HG03095 (cell line): ENCODE data around the gene CCDC13.

Experiments used
- ATAC-seq: cut with Tn5 transposase; IDR thresholded peaks from one replicate; pipeline ENCODE4 v1.9.1; 2021; ENCODE audit warnings: moderate library complexity; ENCODE audit not compliant: unreplicated experiment

Gene CCDC13

DNA sequence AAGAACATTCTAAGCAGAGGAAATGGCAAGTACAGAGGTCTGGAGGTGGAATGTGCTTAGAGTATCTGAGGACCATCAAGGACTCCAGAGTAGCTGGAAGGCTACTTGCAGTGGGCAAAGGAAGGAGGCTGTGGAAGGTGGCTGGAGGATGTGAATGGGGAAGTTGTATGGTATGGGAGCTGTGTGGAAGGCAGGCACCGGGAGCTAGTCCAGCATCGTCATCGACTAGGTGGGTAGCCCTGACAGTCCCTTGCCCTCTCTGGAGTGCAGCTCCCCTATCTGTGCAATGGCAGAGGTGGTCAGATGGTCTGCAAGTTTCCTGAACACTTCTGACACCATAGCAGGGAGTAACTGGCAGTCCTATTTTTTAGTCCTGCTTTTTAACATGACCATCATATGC lies 19.3 kb downstream of the CCDC13 start:
- no peak for ATAC-seq

DNA sequence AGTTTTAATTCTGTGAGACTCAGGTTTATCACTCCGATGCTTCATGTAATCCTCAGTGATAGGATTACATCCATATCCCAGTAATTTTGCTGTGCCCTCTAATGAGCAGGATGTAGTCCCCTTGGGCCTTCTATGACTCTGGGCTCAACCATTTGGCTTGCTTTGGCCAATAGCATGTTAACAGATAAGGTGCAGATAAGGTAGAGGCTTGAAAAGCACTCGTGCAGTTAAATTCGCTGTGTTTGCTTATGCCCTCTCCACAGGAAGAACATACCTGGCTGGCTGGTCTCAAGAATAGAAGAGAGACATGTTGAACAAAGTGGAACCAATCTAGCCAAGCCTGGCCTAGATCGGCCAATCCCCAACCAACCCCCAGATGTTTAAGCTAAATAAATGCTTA lies 20.1 kb downstream of the CCDC13 start:
- no peak for ATAC-seq

DNA sequence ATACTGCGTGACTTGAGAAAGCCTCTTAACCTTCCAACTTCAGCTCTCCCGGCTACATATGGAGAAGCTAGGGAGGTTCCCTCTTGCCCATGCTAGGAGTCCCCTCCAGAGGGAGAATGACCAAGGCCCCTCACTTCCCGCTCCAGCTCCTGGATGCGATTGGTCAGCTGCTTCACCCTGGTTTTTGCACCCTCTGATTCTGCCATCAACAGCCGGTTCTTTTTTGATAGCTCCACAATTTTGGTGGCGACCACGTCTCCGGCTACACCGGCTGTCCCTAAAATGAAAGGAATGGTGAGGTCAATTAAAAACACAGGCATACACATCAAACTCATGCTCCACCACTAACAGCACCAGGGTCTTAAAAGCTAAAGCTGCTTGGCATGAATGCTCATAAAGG lies 20.6 kb downstream of the CCDC13 start:
- ATAC-seq, result no peak

DNA sequence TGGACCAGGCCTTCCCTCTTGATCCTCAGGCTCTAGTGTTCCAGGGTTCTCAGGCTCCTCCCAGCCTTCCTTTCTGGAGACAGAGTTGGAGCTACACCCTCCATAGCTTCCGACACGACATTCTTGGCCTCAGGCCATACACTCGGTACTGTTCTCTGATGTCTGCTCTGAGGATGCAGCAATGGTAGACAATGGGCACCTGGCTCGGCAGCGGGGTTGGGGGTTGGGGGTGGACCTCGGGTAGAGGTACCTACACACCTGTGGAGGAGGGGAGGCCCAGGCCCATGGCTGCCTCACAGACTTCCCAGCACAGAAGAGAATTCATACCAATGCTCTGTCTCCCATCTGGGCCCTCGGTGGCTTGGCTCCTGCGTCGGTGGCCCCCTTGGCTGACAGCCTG lies 21.4 kb downstream of the CCDC13 start:
- no peak for ATAC-seq

- ATAC-seq, result no peak
Observed at GRCh38 chr3:42750834-42751233, 22.2 kb downstream of the CCDC13 start.

GRCh38 chr3:42749753-42750231 lies 23.3 kb downstream of the CCDC13 start:
- no peak for ATAC-seq

- no peak for ATAC-seq
Observed at GRCh38 chr3:42749025-42749752, 23.9 kb downstream of the CCDC13 start.

DNA sequence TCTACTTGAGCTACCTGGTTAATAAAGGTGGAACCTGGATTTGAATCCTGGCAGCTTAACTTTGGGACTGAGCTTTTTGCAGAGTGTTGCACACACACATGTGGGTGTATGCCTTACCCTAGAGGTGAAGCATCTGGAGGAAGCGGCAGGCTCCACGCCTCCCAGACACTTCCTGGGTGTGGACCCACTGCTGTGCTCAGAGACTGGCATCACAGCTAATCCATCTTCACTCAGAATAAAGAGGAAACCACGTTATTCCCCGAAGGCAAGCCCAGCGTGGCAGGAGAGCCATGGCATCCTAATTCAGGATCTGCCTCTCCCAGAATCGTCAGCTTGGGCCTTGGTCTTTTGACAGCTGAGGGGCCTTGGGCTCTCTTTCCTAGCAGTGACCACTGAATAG lies 25.5 kb downstream of the CCDC13 start:
- ATAC-seq, result no peak

DNA sequence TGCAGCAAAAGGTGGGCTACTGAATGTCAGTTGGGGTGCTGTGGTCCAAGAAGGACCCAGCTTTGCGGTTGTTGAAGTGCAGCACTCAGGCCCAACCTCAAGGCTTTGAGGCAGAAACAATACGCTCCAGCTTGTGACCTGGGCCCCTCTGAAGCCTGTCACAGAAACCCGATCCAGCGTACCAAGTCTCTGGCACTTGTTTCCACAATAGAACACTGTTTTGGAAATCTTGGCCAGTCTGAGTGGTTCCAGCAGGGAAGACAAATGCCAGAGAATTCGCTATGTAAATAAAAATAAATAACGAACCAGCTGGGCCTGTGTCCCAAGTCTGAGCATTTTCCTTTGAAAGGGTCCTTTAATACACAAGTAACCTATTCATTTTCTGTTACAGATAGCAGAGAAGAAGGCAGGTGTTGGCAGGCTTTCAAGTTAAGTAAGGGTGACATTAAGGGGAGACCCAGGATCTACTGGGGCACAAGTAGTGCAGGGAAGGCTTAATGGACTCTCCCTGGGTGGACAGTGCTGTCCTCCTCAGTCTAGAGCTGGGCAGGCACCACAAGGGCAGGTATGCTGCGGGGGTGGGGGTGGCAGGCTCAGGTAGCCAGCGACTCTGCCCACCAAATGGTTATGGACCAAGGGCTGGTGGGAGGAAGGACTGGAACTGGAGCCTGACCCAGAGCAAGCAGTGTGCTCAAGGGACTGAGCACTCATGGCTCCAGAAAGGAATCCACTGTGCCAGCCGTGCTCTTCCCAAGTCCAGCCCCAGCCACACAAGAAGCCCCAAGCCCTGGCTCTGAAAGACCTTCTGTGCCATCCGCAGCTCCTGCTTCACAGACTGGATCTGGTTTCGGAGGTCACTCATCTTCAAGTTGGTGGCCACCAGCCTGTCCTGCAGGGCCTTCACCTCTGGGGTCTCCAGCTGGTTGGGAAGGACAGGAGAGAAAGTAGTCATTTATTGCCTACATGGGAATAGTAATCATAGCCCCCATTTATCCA lies 26.3 kb downstream of the CCDC13 start:
- ATAC-seq, result no peak

- ATAC-seq, result no peak
Observed at GRCh38 chr3:42745776-42746454, 27.1 kb downstream of the CCDC13 start.

GRCh38 chr3:42745291-42745745 lies 27.7 kb downstream of the CCDC13 start:
- no peak for ATAC-seq

- ATAC-seq, result no peak
Observed at GRCh38 chr3:42743204-42743995, 29.7 kb downstream of the CCDC13 start.

DNA sequence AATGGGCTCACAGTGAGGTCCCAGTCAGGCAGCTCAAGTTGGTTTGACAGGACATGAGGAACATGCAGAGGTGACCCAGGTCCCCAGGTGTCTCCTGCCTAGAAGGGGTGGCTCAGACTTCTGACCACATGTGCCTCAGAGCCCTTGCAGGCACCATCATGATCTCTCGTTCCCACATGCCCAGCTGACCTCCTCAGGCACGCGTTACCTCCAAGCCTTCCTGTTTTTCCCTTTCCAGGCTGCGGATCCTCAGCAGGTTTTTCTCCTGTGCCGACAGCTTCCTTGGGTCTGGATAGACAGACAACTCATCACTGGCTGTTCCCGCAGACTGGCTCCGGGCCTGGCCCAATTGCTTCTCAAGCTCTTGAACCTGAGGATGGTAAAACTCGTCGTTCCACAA lies 30.4 kb downstream of the CCDC13 start:
- ATAC-seq, result no peak

DNA sequence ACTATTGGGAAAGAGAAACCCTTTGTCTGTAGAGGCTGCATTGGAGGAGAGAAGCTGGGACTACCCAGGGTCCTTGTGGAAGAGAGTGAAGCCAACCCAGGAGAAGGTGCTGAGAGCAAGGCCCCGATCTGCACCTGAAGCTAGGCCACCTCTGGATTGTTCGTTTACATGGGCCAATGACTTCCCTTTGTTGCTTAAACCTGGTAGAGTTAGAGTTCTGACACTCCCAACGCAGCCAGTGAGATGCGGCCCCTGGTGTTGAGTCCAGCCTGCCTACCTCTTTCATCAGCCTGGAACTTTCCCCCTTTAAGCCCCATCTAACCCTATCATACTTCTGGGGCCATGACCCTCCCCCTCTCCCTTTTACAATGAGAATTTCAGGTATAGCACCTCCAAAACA lies 30.8 kb downstream of the CCDC13 start:
- ATAC-seq, result no peak

- ATAC-seq, result no peak
Observed at GRCh38 chr3:42741796-42742195, 31.3 kb downstream of the CCDC13 start.

DNA sequence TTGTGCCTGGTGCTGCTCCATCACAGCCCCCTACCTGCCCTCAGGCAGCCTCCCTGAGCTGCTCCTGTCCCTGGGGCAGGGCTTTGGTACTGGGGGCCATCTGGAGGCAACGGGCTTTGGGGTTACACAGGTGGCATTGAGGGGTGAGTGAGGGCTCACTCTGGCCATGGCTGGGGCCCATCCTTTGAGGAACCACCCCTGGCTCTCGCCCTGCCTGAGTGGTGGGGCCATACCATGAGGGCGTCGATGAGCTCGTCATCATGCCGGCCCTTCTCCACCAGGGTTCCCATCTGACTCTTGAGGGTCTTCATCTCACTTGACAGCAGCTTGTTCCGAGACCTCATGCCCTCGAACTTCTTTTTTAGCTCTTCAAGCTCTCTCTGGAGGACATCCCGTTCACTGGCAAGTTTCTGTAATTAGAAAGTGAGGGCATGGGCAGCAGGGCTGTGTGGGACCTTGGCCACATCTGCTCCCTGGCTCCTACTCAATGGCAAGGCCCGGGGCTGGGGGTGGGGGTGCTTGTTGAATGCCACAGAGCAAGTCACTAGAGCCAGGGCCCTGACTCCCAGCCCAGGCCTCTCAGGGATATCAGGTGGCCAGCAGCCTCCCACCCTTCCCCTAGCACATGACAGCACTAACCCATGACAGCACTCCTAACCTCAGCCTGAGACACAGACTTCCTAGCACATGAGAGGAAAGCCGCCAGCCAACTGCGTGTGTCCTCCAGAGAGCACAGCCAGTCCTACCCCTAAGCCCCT lies 33.5 kb downstream of the CCDC13 start:
- no peak for ATAC-seq

DNA sequence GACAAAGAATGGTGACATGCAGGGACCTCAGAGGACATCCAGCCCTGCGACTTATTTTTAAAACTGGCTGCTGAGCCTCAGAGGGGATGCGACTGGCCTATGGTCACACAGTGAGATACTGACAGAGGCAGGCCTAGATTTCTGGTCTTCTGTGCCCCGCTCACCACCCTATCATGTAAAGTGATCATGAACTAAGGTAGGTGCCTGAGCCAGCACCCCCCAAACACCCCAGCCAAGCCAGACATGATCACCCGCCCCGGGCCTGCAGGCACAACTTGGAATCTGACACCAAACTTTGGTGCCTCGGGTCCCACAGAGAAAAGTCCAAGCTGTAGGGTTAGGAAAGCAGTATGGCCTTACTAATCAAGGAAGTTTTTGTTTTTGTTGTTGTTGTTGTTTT lies 36.5 kb downstream of the CCDC13 start:
- ATAC-seq, result no peak

DNA sequence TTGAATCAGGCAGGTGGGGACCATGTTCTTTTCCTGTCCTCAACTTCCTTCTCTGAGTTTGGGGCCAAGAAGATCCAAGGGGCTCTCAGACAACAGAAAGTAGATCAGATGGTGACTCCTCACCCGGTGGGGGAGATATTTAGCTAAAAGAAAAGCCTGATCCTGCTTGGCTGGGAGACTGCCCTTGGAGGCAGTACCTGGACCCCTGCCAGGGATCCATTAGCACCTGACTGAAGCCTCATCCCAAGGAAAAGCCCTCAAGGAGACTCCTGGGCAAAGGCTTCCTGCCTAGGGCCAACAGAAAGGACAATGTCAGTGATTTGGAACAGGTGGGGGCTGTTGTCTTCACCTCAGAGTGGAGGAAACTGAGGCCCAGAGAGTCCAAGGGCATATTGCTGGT lies 37.0 kb downstream of the CCDC13 start:
- ATAC-seq, result no peak

DNA sequence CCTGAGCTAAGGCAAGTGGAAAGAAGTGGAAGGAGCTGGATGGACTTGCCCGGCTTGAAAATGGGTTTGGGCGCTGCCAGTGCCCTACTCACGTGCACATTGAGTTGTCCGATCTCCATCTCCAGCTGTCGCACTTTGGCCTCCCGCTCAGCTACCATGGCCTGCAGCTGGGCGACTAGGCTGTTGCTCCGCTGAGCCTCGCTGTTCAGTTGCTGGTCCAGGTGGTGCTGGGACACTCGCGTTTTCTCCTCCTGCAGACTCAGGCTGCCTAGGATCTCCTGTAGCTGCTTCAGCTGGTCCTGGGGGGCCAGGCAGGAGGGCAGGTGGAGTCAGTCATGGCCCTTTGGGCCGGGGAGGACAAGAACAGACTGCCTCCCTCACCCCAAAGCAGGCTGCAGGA lies 37.4 kb downstream of the CCDC13 start:
- no peak for ATAC-seq

DNA sequence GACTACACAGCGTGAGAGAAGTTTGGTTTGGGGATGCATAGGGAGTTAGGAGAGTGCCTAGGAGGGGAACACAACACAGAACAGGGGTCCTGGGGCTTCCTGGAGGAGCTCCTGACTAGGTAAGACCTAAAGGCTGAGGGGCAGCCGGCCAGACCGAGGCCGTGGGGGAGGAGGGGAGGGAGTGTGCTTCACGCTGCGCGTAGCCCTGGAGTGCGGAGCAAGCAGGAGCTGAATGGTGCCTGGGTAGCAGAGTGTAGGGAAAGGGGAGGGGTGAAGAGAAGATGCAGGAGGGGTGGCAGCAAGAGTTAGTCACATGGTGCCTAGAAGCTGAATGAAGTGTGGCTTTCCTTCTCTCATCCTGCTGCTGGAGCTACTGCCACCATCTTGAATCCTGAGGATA lies 38.0 kb downstream of the CCDC13 start:
- ATAC-seq, result no peak
